ENCODE results near the gene HTR5A. TPM values are rescaled to one million over a fixed set of nuclear protein-coding genes. Genes with fewer than 3 reads are reported as not detected.

Gene HTR5A
- total and polyA plus RNA-seq, 7 donors, result not detected

DNA sequence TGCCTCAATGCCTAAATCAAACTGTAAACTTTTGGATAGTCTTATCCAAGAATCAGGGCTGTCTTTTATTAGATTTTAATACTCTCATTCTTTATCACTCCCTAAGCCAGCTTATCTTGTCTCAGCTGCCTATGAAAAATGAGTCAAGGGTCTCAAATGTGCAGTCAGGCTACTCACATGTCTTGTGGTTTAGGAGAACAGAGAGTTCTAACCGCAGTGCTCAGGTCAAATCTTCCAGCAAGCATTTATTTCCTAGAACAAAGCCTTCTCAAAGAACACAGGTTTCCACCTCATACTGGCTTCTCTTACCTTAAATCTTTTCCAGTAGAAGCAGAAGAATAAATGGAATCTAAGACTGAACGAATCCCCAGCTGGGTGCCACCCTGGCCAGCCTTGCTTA is 23.5 kb downstream of the HTR5A start:
- no peaks in the 10 kb centered on the region for H3K4me1 ChIP-seq
- WGBS, 2 donors, result 60 to 74% methylated on average over 2 of the region's 2 CpGs
- DNase-seq, result no peak
- H3K36me3 ChIP-seq, result no peaks in the 10 kb centered on the region
- no peaks in the 10 kb centered on the region for H3K27me3 ChIP-seq
- H3K27ac ChIP-seq, result no peak overlapping the region
- no peak for TF ChIP-seq POLR2AphosphoS5 (IDR thresholded peaks at IDR 0.05)
- TF ChIP-seq CTCF (IDR thresholded peaks at IDR 0.05), result no peak
- TF ChIP-seq POLR2A (IDR thresholded peaks at IDR 0.05), result no peak
- H3K9me3 ChIP-seq, result no peaks in the 10 kb centered on the region
- intact Hi-C loops (cut with DNase I), result no loop called here
- no peak overlapping the region for H3K4me3 ChIP-seq

DNA sequence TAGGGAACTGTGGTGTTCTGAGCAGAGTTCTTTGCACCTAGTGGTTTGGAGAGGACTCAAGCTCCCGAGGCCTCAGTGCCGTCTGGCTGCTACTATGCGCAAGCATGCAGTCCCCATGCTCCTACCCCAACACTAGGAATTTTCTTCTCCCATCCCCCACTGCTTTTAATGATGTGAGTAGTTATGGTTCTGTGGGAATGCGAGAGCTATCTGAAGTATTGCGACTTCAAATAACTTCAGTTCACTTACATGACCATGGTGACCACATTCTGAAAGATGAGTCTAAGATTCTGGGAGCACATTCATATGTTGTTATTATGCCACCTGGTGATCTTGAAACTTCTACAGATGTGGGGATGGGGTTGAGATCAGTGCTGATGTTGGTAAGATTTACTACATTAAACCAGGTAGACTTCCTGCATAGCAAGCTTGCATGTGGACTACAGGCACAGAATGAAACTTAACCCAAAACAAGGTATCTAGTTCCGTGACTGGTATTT is 24.6 kb downstream of the HTR5A start:
- no peak for DNase-seq
- TF ChIP-seq POLR2A (IDR thresholded peaks at IDR 0.05) (no peak), EP300 (IDR thresholded peaks at IDR 0.05) (no peak), POLR2AphosphoS5 (IDR thresholded peaks at IDR 0.05) (no peak), CTCF (IDR thresholded peaks at IDR 0.05) (no peak)
- Histone ChIP-seq H3K27ac (no peak overlapping the region), H3K27me3 (no peaks in the 10 kb centered on the region), H3K4me1 (no peaks in the 10 kb centered on the region), H3K36me3 (no peaks in the 10 kb centered on the region), H3K4me3 (no peak overlapping the region), H3K9me3 (no peaks in the 10 kb centered on the region)
- 74 to 78% methylated on average over 6 of the region's 6 CpGs for WGBS, 2 donors
- intact Hi-C loops (cut with DNase I), result no loop called here

DNA sequence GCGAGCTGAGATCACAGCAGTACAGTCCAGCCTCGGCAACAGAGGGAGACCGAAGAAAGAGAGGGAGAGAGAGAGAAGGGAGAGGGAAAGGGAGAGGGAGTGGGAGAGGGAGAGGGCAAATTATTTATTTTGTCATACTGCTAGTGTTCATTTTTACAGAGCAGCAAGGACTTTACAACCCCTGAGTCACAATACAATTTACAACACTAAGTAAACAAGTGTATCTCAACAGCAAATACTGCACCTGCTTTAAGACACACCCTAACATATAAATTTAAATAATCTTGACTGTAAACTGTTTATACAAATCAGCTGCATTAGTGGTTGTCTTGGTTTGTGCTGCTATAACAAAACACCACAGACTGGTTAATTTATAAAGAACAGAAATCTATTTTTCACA is 27.2 kb downstream of the HTR5A start:
- no peak for DNase-seq
- Histone ChIP-seq H3K27me3 (no peaks in the 10 kb centered on the region), H3K9me3 (no peaks in the 10 kb centered on the region), H3K4me1 (no peaks in the 10 kb centered on the region), H3K36me3 (no peaks in the 10 kb centered on the region), H3K27ac (no peak overlapping the region), H3K4me3 (no peak overlapping the region)
- no peak for TF ChIP-seq CTCF (IDR thresholded peaks at IDR 0.05)
- no peak for TF ChIP-seq POLR2A (IDR thresholded peaks at IDR 0.05)
- no peak for TF ChIP-seq EP300 (IDR thresholded peaks at IDR 0.05)
- no peak for TF ChIP-seq POLR2AphosphoS5 (IDR thresholded peaks at IDR 0.05)
- WGBS, 2 donors, result 62 to 69% methylated on average over 3 of the region's 3 CpGs
- intact Hi-C loops (cut with DNase I), result no loop called here

GRCh38 chr7:155103839-155104238 is 33.7 kb downstream of the HTR5A start:
- no peaks in the 10 kb centered on the region for H3K36me3 ChIP-seq
- H3K27me3 ChIP-seq, result peaks cover 0 to 18% (median 0%) of the 10 kb centered on the region in 3 donors
- TF ChIP-seq POLR2A (IDR thresholded peaks at IDR 0.05) (no peak), EP300 (IDR thresholded peaks at IDR 0.05) (no peak), CTCF (IDR thresholded peaks at IDR 0.05) (no peak), POLR2AphosphoS5 (IDR thresholded peaks at IDR 0.05) (no peak)
- no peak overlapping the region for H3K4me3 ChIP-seq
- H3K9me3 ChIP-seq, result no peaks in the 10 kb centered on the region
- no peaks in the 10 kb centered on the region for H3K4me1 ChIP-seq
- intact Hi-C loops (cut with DNase I), result no loop called here
- WGBS, 2 donors, result 40 to 51% methylated on average over 4 of the region's 4 CpGs
- no peak for DNase-seq
- H3K27ac ChIP-seq, result no peak overlapping the region

- no peak for DNase-seq
- Histone ChIP-seq H3K27ac (no peak overlapping the region), H3K4me3 (no peak overlapping the region), H3K9me3 (no peaks in the 10 kb centered on the region), H3K27me3 (peaks cover 0 to 22% (median 0%) of the 10 kb centered on the region in 3 donors), H3K36me3 (no peaks in the 10 kb centered on the region), H3K4me1 (no peaks in the 10 kb centered on the region)
- intact Hi-C loops (cut with DNase I), result no loop called here
- no peak for TF ChIP-seq POLR2AphosphoS5 (IDR thresholded peaks at IDR 0.05)
- TF ChIP-seq CTCF (IDR thresholded peaks at IDR 0.05), result no peak
- TF ChIP-seq EP300 (IDR thresholded peaks at IDR 0.05), result no peak
- TF ChIP-seq POLR2A (IDR thresholded peaks at IDR 0.05), result no peak
- 25 to 69% methylated on average over 7 of the region's 7 CpGs for WGBS, 2 donors
These were observed 34.8 kb downstream of the HTR5A start for GRCh38 chr7:155104913-155105312.
